Osteocyte (in vitro differentiated cells): ENCODE measurements around the gene SMIM13. TPM values are rescaled to one million over a fixed set of nuclear protein-coding genes. Genes with fewer than 3 reads are reported as not detected.
A peak's percentile ranks its signal among the peaks of the same experiment; 100 is the strongest.
"Not testable (repeated sequence)": the region's sequence is repeated elsewhere in the genome, so short reads cannot be mapped to it uniquely, and the experiment has no call there.

ENCODE experiments used
- DNase-seq: peaks from one replicate; pipeline ENCODE4 v3.0.0; 2021; ENCODE audit warnings: mixed read lengths; ENCODE audit not compliant: unreplicated experiment; ENCODE audit errors: extremely low spot score
- H3K27ac Mint-ChIP-seq: one replicate; pipeline ENCODE4 v1.8.0; 2021; ENCODE audit warnings: mild to moderate bottlenecking, mixed read lengths; ENCODE audit not compliant: unreplicated experiment
- H3K27me3 Mint-ChIP-seq: one replicate; pipeline ENCODE4 v1.8.0; 2021; ENCODE audit warnings: mixed read lengths; ENCODE audit not compliant: unreplicated experiment
- H3K36me3 Mint-ChIP-seq: one replicate; pipeline ENCODE4 v1.8.0; 2021; ENCODE audit warnings: mixed read lengths; ENCODE audit not compliant: unreplicated experiment
- H3K4me1 Mint-ChIP-seq: one replicate; pipeline ENCODE4 v1.8.0; 2021; ENCODE audit warnings: mixed read lengths; ENCODE audit not compliant: unreplicated experiment
- H3K4me3 Mint-ChIP-seq: one replicate; pipeline ENCODE4 v1.8.0; 2021; ENCODE audit warnings: mild to moderate bottlenecking, moderate library complexity, mixed read lengths; ENCODE audit not compliant: unreplicated experiment
- H3K9me3 Mint-ChIP-seq: one replicate; pipeline ENCODE4 v1.8.0; 2021; ENCODE audit warnings: mixed read lengths; ENCODE audit not compliant: unreplicated experiment
- CTCF ChIP-seq: fragments of 200-600 bp; sonication (generic); IDR thresholded peaks from 2 replicates; pipeline ENCODE4 v1.5.0; 2021; ENCODE audit warnings: antibody characterized with exemption, mild to moderate bottlenecking, moderate library complexity
- total RNA-seq: library from RNA; stranded (reverse); gene quantifications from 2 replicates; pipeline ENCODE4 v1.2.1, GENCODE V29; 2021

The SMIM13 gene
- total RNA-seq, 1 donor from 2014 or later: 19.6 TPM

GRCh38 chr6:11103065-11103464, 9.4 kb downstream of the SMIM13 start:
- Mint-ChIP-seq H3K36me3 (peaks cover 16% of the 10 kb centered on the region), H3K9me3 (peaks cover 9% of the 10 kb centered on the region), H3K4me1 (peaks cover 4% of the 10 kb centered on the region), H3K27me3 (no peaks in the 10 kb centered on the region), H3K4me3 (no peak overlapping the region), H3K27ac (no peak overlapping the region)
- DNase-seq: no peak
- TF ChIP-seq CTCF: no peak

GRCh38 chr6:11108726-11109125, 15.1 kb downstream of the SMIM13 start:
- no peak overlapping the region for H3K4me3 Mint-ChIP-seq
- H3K27me3 Mint-ChIP-seq: no peaks in the 10 kb centered on the region
- no peaks in the 10 kb centered on the region for H3K9me3 Mint-ChIP-seq
- no peak for DNase-seq
- H3K36me3 Mint-ChIP-seq: no peaks in the 10 kb centered on the region
- no peak for TF ChIP-seq CTCF
- H3K4me1 Mint-ChIP-seq: peaks cover 22% of the 10 kb centered on the region
- no peak overlapping the region for H3K27ac Mint-ChIP-seq

- no peak within 1 kb of the TSS for H3K4me3 Mint-ChIP-seq
- no peaks in the 10 kb centered on the region for H3K27me3 Mint-ChIP-seq
- no peaks in the 10 kb centered on the region for H3K9me3 Mint-ChIP-seq
- peaks cover 28% of the 10 kb centered on the region for H3K4me1 Mint-ChIP-seq
- no peaks in the 10 kb centered on the region for H3K36me3 Mint-ChIP-seq
- H3K27ac Mint-ChIP-seq: peak within 1 kb of the TSS; percentile 16
- peak; percentile 63 for DNase-seq
- TF ChIP-seq CTCF: no peak
These were observed 17.5 kb downstream of the SMIM13 start, which contains the start of gene ERVFRD-1 for GRCh38 chr6:11110921-11111768. Gene ERVFRD-1 (minus strand): TSS chr6:11111725. CDS start chr6:11105310, 6,415 bp downstream.

GRCh38 chr6:11111769-11112437, 18.3 kb downstream of the SMIM13 start:
- Mint-ChIP-seq H3K36me3 (no peaks in the 10 kb centered on the region), H3K9me3 (no peaks in the 10 kb centered on the region), H3K4me1 (peaks cover 34% of the 10 kb centered on the region), H3K27ac (no peak overlapping the region), H3K4me3 (no peak overlapping the region), H3K27me3 (no peaks in the 10 kb centered on the region)
- no peak for TF ChIP-seq CTCF
- peak; percentile 46 for DNase-seq

GRCh38 chr6:11113038-11113437, 19.4 kb downstream of the SMIM13 start:
- no peaks in the 10 kb centered on the region for H3K27me3 Mint-ChIP-seq
- peaks cover 34% of the 10 kb centered on the region for H3K4me1 Mint-ChIP-seq
- no peaks in the 10 kb centered on the region for H3K36me3 Mint-ChIP-seq
- H3K4me3 Mint-ChIP-seq: no peak overlapping the region
- H3K27ac Mint-ChIP-seq: no peak overlapping the region
- no peak for TF ChIP-seq CTCF
- H3K9me3 Mint-ChIP-seq: no peaks in the 10 kb centered on the region
- no peak for DNase-seq

GRCh38 chr6:11115808-11116536, 22.3 kb downstream of the SMIM13 start:
- H3K27ac Mint-ChIP-seq, H3K36me3 Mint-ChIP-seq, DNase-seq, H3K27me3 Mint-ChIP-seq, H3K9me3 Mint-ChIP-seq, H3K4me3 Mint-ChIP-seq: not testable (repeated sequence)
- H3K4me1 Mint-ChIP-seq: peaks cover 32% of the 10 kb centered on the region
